Lower leg skin (tissue), 4 donors: ENCODE results near the gene KLK13. TPM values are rescaled to one million over a fixed set of nuclear protein-coding genes. Genes with fewer than 3 reads are reported as not detected.

Experiments used
- DNase-seq, 2 donors: peaks; one replicate each; pipeline ENCODE4 v3.0.0-alpha.2; 2019; ENCODE audit warnings: low spot score in 2 of 2
- H3K4me3 ChIP-seq: fragments of 200-600 bp; sonication (generic); 2 replicates; pipeline ENCODE4 v1.5.1; 2017; ENCODE audit warnings: mild to moderate bottlenecking, low read depth; ENCODE audit not compliant: poor library complexity, severe bottlenecking
- POLR2A ChIP-seq, 2 donors: fragments of 450-650 bp; IDR thresholded peaks; one replicate each; pipeline ENCODE4 v1.6.1; 2016 to 2017; ENCODE audit warnings: antibody characterized with exemption in 2 of 2, mild to moderate bottlenecking in 1 of 2, moderate library complexity in 1 of 2
- WGBS, 2 donors: methylation state at CpG; one replicate each; pipeline ENCODE4 v1.1.5; 2018; 5-methylcytosine and 5-hydroxymethylcytosine counted together
- intact Hi-C: fragments of 100-400 bp; cut with DNase I; formaldehyde crosslinking; loops from one replicate; pipeline ENCODE4 v1.15.0; 2023; ENCODE audit warnings: low total_unique reads
- total RNA-seq, 4 donors: library from RNA; depleted of rRNA; stranded (reverse); fragments of >200 nt; gene quantifications; one replicate each; pipeline ENCODE4 v1.1.0, GENCODE V29; 2016
- TF ChIP-seq, protein P1 (sequence below), 3 donors: fragments of 450-650 bp; IDR thresholded peaks; one replicate each; pipeline ENCODE4 v1.5.1; 2016; ENCODE audit warnings: antibody characterized with exemption in 3 of 3, mild to moderate bottlenecking in 3 of 3, moderate library complexity in 2 of 3

KLK13 gene
- total RNA-seq, 4 donors from 2014 or later, result 8.6 to 39.1 (median 9.5) TPM

DNA sequence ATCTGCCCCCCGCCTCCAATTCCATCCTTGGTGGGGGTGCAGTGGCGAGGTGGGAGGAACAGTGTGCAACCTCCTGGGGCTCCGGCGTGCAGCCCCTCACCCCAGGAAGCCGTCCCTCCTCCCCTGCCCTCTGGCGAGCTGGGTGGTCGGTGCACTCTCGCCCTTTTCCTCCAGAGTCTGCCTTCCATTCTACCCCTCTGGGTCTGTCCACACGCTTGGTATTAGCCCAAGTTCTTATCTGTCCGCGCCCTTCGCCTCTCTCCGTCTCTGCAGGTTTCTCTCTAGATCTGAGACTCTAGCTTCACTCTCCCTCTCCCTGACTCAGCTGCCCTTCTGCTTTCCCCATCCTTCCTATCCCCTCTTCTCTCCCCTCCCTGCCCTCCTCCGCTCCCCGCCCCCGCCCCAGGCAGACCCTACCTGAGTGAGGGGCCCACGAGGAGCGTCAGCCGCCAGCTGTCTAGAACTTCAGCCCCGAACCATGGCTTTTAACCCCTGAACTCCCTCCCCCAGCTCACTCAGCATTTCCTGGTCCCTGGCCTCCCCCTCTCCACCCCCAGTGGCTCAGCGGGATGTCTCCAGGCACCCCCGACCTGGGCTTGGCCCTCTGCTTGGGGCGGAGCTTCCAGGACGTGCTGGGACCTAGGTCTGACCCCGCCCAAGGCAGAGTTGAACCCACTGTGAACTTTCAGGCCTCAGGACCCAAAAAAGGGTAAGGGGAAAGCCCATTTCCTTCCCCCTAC, 499 bp upstream of the KLK13 start:
- TF ChIP-seq, protein P1, sequence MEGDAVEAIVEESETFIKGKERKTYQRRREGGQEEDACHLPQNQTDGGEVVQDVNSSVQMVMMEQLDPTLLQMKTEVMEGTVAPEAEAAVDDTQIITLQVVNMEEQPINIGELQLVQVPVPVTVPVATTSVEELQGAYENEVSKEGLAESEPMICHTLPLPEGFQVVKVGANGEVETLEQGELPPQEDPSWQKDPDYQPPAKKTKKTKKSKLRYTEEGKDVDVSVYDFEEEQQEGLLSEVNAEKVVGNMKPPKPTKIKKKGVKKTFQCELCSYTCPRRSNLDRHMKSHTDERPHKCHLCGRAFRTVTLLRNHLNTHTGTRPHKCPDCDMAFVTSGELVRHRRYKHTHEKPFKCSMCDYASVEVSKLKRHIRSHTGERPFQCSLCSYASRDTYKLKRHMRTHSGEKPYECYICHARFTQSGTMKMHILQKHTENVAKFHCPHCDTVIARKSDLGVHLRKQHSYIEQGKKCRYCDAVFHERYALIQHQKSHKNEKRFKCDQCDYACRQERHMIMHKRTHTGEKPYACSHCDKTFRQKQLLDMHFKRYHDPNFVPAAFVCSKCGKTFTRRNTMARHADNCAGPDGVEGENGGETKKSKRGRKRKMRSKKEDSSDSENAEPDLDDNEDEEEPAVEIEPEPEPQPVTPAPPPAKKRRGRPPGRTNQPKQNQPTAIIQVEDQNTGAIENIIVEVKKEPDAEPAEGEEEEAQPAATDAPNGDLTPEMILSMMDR (IDR thresholded peaks at IDR 0.05), result no peak
- TF ChIP-seq POLR2A (IDR thresholded peaks at IDR 0.05), result no peak
- 7 to 10% methylated on average over 23 to 25 of the region's 25 CpGs for WGBS, 2 donors
- H3K4me3 ChIP-seq, result no peak overlapping the region
- peak in 1 of 2 donors; percentile 76 for DNase-seq
- intact Hi-C loops, result no loop called here

DNA sequence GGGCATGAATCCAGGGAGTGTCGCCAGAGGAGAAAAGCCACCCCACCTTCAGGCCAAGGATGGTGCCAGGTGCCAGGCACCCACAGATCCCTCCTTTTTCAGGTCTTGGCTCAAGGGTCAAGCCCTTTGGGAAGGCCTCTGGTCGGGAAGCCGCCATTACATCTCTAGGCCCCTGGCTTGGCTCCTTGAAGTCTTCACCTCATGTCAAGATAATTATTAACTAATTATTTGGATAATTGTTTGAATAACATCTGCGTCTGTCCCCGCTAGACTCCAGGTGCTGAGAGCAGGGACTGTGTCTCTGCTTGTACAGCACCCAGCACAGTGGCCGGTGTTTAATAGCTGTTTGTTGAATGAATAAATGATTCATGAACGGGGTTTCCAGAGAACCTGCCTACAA, 1.2 kb downstream of the KLK13 start:
- TF ChIP-seq, protein P1 (IDR thresholded peaks at IDR 0.05), result no peak
- TF ChIP-seq POLR2A (IDR thresholded peaks at IDR 0.05), result no peak
- DNase-seq, result peak in 1 of 2 donors; percentile 74
- WGBS, 2 donors, result 52 to 68% methylated on average over 7 of the region's 7 CpGs
- no peak overlapping the region for H3K4me3 ChIP-seq
- intact Hi-C loops, result no loop called here

DNA sequence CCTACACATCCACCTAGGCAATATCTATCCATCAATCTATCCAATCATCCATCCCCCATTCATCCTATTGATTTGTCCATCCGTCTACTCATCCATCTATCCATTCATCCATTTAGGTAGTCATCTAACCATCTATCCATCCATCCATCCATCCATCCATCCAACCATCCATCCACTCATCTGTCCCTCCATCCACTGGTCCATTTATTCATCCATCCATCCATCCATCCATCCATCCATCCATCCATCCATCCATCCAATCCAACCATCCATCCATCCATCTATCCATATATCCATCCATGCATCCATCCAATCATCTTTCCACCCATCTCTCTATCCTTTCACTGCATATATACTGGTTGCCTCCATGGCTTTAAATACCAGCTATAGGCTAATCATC, 3.9 kb downstream of the KLK13 start:
- WGBS, 2 donors, result 0 to 95% methylated on average over 1 of the region's 1 CpG

DNA sequence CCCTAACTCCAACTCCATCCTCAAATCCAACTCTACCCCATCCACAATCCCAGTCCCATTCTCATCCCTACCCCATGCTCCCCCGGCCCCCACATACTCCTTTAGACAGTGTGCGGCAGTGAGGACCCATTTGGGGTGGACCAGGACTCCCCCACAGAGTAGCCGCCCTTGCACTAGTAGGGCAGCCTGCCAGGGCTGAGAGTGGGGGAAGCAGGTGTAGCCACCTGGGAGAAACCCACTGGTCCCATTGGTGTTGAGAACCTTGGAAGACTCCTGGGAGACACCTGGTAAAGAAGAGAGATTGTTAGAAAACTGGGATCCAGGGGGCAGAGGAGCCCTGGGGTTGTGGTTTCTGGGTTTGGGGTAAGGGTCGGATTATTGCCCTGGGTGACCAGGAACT, 4.6 kb downstream of the KLK13 start:
- no peak overlapping the region for H3K4me3 ChIP-seq
- 66 to 94% methylated on average over 4 of the region's 4 CpGs for WGBS, 2 donors
- no peak for TF ChIP-seq POLR2A (IDR thresholded peaks at IDR 0.05)
- intact Hi-C loops, result no loop called here
- DNase-seq, result peak in 1 of 2 donors; percentile 64

More for the DNA sequence above, 3.9 kb downstream of the KLK13 start:
- intact Hi-C loops, result no loop called here
- H3K4me3 ChIP-seq, result no peak overlapping the region
- no peak for DNase-seq
- TF ChIP-seq, protein P1 (IDR thresholded peaks at IDR 0.05), result no peak
- TF ChIP-seq POLR2A (IDR thresholded peaks at IDR 0.05), result no peak

DNA sequence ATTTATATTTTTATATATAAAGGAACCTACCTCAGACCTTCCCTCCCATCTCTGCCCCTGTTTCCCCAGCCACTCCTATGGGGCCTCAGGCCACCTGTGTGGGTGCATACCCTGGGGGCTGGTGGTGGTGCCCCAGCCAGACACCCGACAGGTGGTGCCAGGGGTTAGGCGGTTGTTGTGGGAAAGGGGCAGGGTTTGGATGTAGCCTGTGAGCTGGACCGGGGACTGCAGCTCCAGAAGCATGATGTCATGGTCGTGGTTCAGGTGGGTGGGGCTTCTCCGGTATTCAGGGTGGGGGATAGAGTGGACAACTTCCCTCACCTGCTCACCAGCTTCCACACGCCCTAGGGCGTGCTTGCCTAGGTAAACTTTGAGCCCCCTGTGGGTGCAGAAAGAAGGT, 5.2 kb downstream of the KLK13 start:
- 71 to 73% methylated on average over 7 of the region's 7 CpGs for WGBS, 2 donors
- TF ChIP-seq POLR2A (IDR thresholded peaks at IDR 0.05), result no peak
- TF ChIP-seq, protein P1 (IDR thresholded peaks at IDR 0.05), result no peak
- H3K4me3 ChIP-seq, result no peak overlapping the region
- DNase-seq, result peak in 1 of 2 donors; percentile 77
- intact Hi-C loops, result no loop called here

DNA sequence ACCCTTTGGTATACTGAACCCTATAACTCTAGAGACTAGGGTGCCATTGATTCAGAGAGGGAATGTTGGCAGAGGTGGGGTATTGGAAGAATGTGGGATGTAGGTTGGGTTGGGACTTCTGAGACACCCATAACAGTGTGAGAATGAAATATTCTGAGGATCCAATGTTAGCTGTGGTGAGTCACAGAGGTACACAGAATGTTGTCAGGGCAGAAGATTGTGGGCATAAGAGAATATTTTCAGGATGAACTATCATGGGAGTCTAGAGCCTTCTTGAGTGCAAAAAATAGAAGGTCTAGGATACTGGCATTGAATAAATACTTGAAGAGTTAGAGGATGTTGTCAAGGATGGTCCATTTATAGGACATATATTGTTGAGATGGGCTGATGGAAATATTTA, 9.0 kb downstream of the KLK13 start:
- DNase-seq, result no peak
- no peak for TF ChIP-seq POLR2A (IDR thresholded peaks at IDR 0.05)
- TF ChIP-seq, protein P1 (IDR thresholded peaks at IDR 0.05), result no peak
- intact Hi-C loops, result no loop called here
- no peak overlapping the region for H3K4me3 ChIP-seq
